GM12892 (cell line): ENCODE results near the gene POLA1.

Experiments
- POLR2A ChIP-seq: IDR thresholded peaks from 2 replicates; pipeline ENCODE4 v1.6.1; 2011; ENCODE audit warnings: low read depth, low read length, control low read depth
- POLR2AphosphoS5 ChIP-seq: IDR thresholded peaks from 2 replicates; pipeline ENCODE4 v1.6.1; 2011; ENCODE audit warnings: low read depth, low read length, control low read depth

DNA sequence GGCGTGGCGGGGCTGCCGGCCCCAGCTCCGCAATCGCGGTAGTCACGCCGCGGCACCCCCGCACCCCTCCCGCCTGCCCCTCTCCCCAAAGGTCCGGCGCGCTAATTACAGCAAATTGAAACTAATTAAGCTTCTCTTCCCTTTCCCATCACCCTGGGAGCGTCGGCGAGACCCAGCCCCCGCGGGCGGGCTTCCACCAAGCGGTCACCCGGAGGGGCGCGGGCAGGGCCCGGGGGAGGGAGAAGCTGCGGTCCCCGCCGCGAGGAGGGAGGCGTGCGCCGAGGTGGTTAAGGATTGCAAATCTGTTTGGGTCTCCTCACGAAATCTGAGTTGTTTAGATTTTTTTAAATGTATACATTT lies 308.9 kb downstream of the POLA1 start:
- TF ChIP-seq POLR2A (no peak), POLR2AphosphoS5 (no peak)
